Measurements from ENCODE around the gene NEDD4L. TPM values are rescaled to one million over a fixed set of nuclear protein-coding genes. Genes with fewer than 3 reads are reported as not detected.

Gene NEDD4L
- total RNA-seq, 1 donor from 2014 or later: 32.6 TPM

DNA sequence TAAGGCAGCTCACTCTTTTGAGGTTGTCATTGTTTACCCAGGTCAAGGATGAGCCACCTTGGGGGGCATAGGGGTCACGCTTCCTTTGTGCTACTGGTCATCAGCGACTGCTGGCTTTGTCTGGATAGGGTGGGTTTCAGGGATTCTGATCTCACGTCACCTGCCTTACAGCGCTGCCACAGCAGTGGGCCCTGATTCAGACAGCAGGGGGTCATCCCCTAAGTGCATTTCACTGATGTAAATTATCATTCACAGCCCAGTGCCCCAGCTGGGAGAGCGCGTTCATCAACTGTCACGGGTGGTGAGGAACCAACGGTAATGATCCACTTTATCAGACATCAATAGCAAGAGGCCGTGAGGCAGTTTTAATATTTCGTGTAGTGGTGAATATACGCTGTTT lies 291.2 kb downstream of the NEDD4L start:
- ATAC-seq (ENCODE audit: low read depth) (no peak), DNase-seq (no peak)
- H3K27me3 Mint-ChIP-seq: no peaks in the 10 kb centered on the region
- no peaks in the 10 kb centered on the region for H3K9me3 Mint-ChIP-seq
- intact Hi-C loops (cut with micrococcal nuclease): no loop called here
- CTCF ChIA-PET: no interaction called here
- peaks cover 48% of the 10 kb centered on the region for H3K36me3 Mint-ChIP-seq (ENCODE audit: low read depth)
- H3K27ac Mint-ChIP-seq: no peak overlapping the region
- H3K4me1 Mint-ChIP-seq: no peaks in the 10 kb centered on the region
- TF ChIP-seq, protein P1, sequence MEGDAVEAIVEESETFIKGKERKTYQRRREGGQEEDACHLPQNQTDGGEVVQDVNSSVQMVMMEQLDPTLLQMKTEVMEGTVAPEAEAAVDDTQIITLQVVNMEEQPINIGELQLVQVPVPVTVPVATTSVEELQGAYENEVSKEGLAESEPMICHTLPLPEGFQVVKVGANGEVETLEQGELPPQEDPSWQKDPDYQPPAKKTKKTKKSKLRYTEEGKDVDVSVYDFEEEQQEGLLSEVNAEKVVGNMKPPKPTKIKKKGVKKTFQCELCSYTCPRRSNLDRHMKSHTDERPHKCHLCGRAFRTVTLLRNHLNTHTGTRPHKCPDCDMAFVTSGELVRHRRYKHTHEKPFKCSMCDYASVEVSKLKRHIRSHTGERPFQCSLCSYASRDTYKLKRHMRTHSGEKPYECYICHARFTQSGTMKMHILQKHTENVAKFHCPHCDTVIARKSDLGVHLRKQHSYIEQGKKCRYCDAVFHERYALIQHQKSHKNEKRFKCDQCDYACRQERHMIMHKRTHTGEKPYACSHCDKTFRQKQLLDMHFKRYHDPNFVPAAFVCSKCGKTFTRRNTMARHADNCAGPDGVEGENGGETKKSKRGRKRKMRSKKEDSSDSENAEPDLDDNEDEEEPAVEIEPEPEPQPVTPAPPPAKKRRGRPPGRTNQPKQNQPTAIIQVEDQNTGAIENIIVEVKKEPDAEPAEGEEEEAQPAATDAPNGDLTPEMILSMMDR (IDR thresholded peaks at IDR 0.05): no peak
- no peak overlapping the region for H3K4me3 Mint-ChIP-seq
- POLR2A ChIA-PET: interaction anchor here (0.7 kb wide), 1 partner anchor 105 kb away, joined by 4 read pairs; no protein-coding TSS in a partner anchor

DNA sequence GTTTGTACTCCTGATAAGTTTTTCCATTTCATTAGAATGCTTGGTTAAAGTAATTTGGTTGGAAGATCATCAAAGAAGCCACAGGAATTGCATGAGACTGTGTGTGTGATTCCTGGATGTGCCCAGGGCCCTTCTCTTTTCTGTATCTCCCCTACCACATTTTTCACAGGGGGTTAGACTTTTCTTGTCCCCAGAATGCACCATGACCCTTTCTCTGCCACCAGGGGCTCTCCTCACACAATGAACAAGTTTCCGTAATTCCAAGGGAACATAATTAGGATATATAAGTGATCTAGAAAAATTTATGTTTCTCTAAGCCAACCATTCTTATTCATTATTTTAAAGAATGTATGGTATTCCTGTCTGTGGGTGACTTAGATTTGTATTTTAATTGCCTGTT lies 291.8 kb downstream of the NEDD4L start:
- Mint-ChIP-seq H3K27ac (no peak overlapping the region), H3K27me3 (no peaks in the 10 kb centered on the region), H3K4me1 (no peaks in the 10 kb centered on the region), H3K36me3 (ENCODE audit: low read depth) (peaks cover 43% of the 10 kb centered on the region), H3K4me3 (no peak overlapping the region), H3K9me3 (no peaks in the 10 kb centered on the region)
- CTCF ChIA-PET: no interaction called here
- POLR2A ChIA-PET: no interaction called here
- ATAC-seq (ENCODE audit: low read depth) (no peak), DNase-seq (no peak)
- intact Hi-C loops (cut with micrococcal nuclease): no loop called here
- TF ChIP-seq, protein P1 (IDR thresholded peaks at IDR 0.05): no peak

DNA sequence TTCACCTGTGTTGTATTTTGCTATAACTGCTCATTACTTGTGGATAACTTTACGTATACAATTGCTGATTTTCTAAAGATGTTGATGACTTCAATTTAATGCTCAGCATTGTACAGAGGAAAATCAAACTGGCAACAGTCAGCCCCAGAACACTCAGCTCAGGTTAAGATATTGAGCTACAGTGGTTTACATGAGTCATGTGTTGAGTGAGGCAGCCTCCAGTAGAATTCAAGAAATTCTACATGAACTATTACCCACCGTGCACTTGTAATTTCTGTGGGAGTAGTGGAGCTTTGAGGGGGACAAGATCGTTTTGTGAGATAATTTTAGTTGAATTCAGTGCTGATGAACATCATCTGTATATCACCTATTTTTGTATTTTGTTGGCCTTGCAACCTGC lies 292.6 kb downstream of the NEDD4L start:
- DNase-seq: no peak
- intact Hi-C loops (cut with micrococcal nuclease): no loop called here
- Mint-ChIP-seq H3K9me3 (no peaks in the 10 kb centered on the region), H3K36me3 (ENCODE audit: low read depth) (peaks cover 38% of the 10 kb centered on the region), H3K4me3 (no peak overlapping the region), H3K27ac (no peak overlapping the region), H3K27me3 (no peaks in the 10 kb centered on the region), H3K4me1 (no peaks in the 10 kb centered on the region)
- TF ChIP-seq, protein P1 (IDR thresholded peaks at IDR 0.05): no peak
- POLR2A ChIA-PET: no interaction called here
- CTCF ChIA-PET: no interaction called here
- ATAC-seq (ENCODE audit: low read depth): no peak

DNA sequence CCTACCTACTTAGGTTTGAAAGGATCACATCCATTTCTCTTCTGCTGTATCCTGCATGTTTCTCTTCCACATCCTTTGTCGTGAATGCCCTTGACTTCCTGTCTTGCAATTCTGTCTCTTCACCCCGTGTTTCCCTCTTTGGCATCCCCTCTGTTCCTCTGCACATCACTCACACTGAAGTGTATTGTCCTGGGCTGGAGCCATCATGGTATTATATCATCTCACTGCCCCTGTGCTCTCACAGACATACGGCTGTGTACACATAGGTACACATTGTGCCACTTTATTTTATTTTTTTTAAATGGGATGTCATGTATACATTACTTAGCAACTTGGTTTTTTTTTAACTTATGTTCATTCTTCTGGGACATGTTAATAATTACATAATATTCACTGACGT lies 293.3 kb downstream of the NEDD4L start:
- ChIA-PET CTCF (no interaction called here), POLR2A (no interaction called here)
- Mint-ChIP-seq H3K4me1 (no peaks in the 10 kb centered on the region), H3K27ac (no peak overlapping the region), H3K9me3 (no peaks in the 10 kb centered on the region), H3K36me3 (ENCODE audit: low read depth) (peaks cover 38% of the 10 kb centered on the region), H3K4me3 (no peak overlapping the region), H3K27me3 (no peaks in the 10 kb centered on the region)
- TF ChIP-seq, protein P1 (IDR thresholded peaks at IDR 0.05): no peak
- intact Hi-C loops (cut with micrococcal nuclease): no loop called here
- ATAC-seq (ENCODE audit: low read depth) (no peak), DNase-seq (no peak)

DNA sequence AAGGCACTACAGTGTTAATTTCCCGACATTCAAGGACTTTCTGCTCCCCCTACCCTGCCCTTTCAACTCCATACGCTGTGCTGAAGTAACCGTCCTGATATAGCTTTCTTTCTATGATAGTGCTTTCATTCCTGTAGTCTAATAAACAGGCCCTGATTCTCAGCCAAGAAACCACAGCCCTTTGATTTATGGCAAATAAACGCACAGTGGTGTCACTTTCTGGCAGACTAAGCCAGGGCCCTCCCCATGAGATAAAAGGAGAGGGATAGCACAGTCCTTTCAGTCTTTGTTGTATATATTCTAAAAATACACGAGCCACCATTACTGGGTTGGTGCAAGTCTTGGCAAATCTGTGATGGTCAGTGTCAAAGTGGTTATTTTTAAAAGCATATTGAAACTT lies 293.7 kb downstream of the NEDD4L start:
- TF ChIP-seq, protein P1 (IDR thresholded peaks at IDR 0.05): no peak
- Mint-ChIP-seq H3K27me3 (no peaks in the 10 kb centered on the region), H3K9me3 (no peaks in the 10 kb centered on the region), H3K36me3 (ENCODE audit: low read depth) (peaks cover 38% of the 10 kb centered on the region), H3K4me3 (no peak overlapping the region), H3K27ac (no peak overlapping the region), H3K4me1 (no peaks in the 10 kb centered on the region)
- CTCF ChIA-PET: no interaction called here
- no peak for DNase-seq
- intact Hi-C loops (cut with micrococcal nuclease): no loop called here
- POLR2A ChIA-PET: no interaction called here
- no peak for ATAC-seq (ENCODE audit: low read depth)

Data from activated B cell treated with CpG ODN at 0.5 μM for 24 hours (primary cell).